BLaER1 treated with 17β-estradiol and CSF1 and Interleukin-3, amounts not matched to agents 10 nM and 100 nM (cell line): ENCODE results near the gene TXK.

Experiments
- H3K27ac ChIP-seq, 11 experiments: shearing (Covaris generic); formaldehyde crosslinking; 2 replicates each; pipeline ENCODE4 v1.8.1; 2022
- H3K27me3 ChIP-seq, 11 experiments: shearing (Covaris generic); formaldehyde crosslinking; 2 replicates each; pipeline ENCODE4 v1.8.1; 2022
- H3K36me3 ChIP-seq, 11 experiments: shearing (Covaris generic); formaldehyde crosslinking; 2 replicates each; pipeline ENCODE4 v1.8.1; 2022
- H3K4me1 ChIP-seq, 10 experiments: shearing (Covaris generic); formaldehyde crosslinking; 2 replicates each; pipeline ENCODE4 v1.8.1; 2022
- H3K4me2 ChIP-seq, 11 experiments: shearing (Covaris generic); formaldehyde crosslinking; 2 replicates each; pipeline ENCODE4 v1.8.1; 2022
- H3K4me3 ChIP-seq, 10 experiments: shearing (Covaris generic); formaldehyde crosslinking; 2 replicates each; pipeline ENCODE4 v1.8.1; 2022
- H3K9ac ChIP-seq, 11 experiments: shearing (Covaris generic); formaldehyde crosslinking; 2 replicates each; pipeline ENCODE4 v1.8.1; 2022
- H3K9me3 ChIP-seq, 11 experiments: shearing (Covaris generic); formaldehyde crosslinking; replicated peaks in 1 of 11; 2 replicates each; pipeline ENCODE4 v1.8.1; 2022
- H4K20me1 ChIP-seq, 11 experiments: shearing (Covaris generic); formaldehyde crosslinking; 2 replicates each; pipeline ENCODE4 v1.8.1; 2022
- Cebpa-rat ChIP-seq, 11 experiments: shearing (Covaris generic); IDR thresholded peaks; 2 replicates each; pipeline ENCODE4 v1.8.1; 2022

The TXK gene

DNA sequence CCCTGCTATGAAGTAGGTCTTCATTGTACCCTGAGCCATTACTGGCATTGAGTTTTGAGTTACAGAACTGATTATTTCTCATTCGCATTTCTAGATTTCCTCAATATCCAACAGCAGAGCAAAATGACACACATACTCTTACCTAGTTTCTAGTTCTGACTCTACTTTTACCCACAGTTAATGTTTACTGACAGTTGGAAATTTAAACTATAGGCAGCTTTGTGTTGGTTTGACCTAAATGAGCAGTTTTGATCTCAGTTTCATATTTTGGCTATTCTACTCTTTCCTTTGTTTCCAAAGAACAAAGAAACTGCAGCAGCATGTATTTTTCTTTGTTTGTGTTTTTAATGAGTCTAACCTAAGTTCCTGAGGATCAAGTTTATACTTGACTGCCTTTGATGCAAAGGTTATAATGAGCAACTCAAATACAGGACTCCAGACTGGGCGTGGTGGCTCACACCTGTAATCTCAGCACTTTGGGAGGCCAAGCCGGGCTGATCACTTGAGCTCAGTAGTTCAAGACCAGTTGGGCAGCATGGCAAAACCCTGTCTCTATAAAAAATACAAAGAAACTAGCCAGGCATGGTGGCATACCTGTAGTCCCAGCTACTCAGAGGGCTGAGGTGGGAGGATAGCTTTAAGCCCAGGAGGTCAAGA is 30.4 kb downstream of the TXK start:
- Histone ChIP-seq H3K4me1 (no peaks in the 10 kb centered on the region), H3K36me3 (peaks cover 0 to 12% (median 3%) of the 10 kb centered on the region in 11 experiments; a peak in 6 of 22 replicates), H3K4me2 (no peak overlapping the region), H3K9me3 (no peaks in the 10 kb centered on the region), H4K20me1 (no peaks in the 10 kb centered on the region), H3K27ac (no peak overlapping the region), H3K27me3 (no peaks in the 10 kb centered on the region), H3K9ac (no peak overlapping the region), H3K4me3 (no peak overlapping the region)
- TF ChIP-seq Cebpa-rat (IDR thresholded peaks at IDR 0.05) = no peak

DNA sequence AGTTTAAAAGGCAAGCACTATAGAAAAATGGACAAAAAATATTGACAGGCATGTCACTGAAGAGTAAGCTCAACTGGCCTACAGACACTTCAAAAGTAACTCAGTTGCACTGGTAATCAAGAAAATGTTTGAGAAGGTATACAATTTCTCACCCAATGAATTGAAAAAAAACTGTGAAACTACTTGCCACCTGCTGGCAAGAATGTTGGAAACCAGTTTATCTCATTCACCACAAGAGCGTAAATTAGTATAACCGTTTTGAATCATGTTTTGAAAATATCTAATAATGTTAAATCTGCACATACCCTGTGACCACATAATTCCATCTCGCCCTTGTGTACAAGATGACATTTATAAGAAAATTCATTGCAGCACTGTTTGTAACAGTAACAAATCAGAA is 31.7 kb downstream of the TXK start:
- Histone ChIP-seq H3K27ac (no peak overlapping the region), H3K4me3 (no peak overlapping the region), H3K27me3 (no peaks in the 10 kb centered on the region), H3K9me3 (no peaks in the 10 kb centered on the region), H3K9ac (no peak overlapping the region), H3K4me2 (no peak overlapping the region), H4K20me1 (no peaks in the 10 kb centered on the region), H3K4me1 (no peaks in the 10 kb centered on the region), H3K36me3 (peaks cover 0 to 13% (median 3%) of the 10 kb centered on the region in 11 experiments; a peak in 6 of 22 replicates)
- no peak for TF ChIP-seq Cebpa-rat (IDR thresholded peaks at IDR 0.05)

DNA sequence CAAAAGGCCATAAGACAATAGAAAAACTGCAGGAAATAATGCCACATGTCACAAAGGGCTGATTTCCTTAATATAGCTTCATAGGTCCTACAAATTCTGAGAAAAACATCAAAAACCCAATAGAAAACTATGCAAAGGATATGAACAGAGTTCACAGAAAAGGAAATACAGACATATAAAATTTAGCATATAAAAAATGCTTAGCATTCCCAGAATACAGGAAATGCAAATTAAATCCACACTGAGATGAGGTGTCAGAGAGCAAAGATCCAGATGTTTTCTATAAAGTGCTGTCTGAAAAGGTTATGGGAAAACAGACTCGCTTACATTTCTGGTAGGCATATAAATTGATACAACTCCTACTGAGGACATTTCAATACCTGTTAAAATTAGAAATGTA is 33.8 kb downstream of the TXK start:
- Histone ChIP-seq H3K4me3 (no peak overlapping the region), H3K4me2 (no peak overlapping the region), H3K27me3 (no peaks in the 10 kb centered on the region), H4K20me1 (no peaks in the 10 kb centered on the region), H3K4me1 (no peaks in the 10 kb centered on the region), H3K27ac (no peak overlapping the region), H3K9me3 (no peaks in the 10 kb centered on the region), H3K36me3 (peaks cover 0 to 13% (median 3%) of the 10 kb centered on the region in 11 experiments; a peak in 6 of 22 replicates), H3K9ac (no peak overlapping the region)
- TF ChIP-seq Cebpa-rat (IDR thresholded peaks at IDR 0.05) = no peak

DNA sequence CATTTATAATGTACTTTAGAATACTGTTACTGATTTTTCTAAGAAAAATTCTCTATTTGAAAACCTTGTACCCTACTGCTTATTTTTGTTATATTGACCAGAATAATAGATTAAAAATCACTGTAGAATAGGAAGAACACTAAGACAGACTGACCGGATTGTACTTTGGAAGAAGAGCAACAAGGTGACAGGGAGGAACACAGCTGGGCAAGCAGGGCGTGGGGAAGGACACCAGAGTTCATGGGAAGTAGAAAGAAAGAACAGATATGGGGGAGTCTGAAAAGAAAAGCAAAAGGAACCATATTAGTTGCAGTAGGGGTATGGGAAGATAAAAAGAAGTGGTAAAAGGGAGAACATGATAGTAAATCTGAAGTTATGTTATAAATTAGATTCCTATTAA is 38.6 kb downstream of the TXK start:
- no peak overlapping the region for H3K9ac ChIP-seq
- H4K20me1 ChIP-seq = no peaks in the 10 kb centered on the region
- no peaks in the 10 kb centered on the region for H3K9me3 ChIP-seq
- H3K4me3 ChIP-seq = no peak overlapping the region
- H3K27ac ChIP-seq = no peak overlapping the region
- H3K36me3 ChIP-seq = peaks cover 0 to 7% (median 0%) of the 10 kb centered on the region in 11 experiments; a peak in 4 of 22 replicates
- TF ChIP-seq Cebpa-rat (IDR thresholded peaks at IDR 0.05) = no peak
- no peaks in the 10 kb centered on the region for H3K27me3 ChIP-seq
- no peaks in the 10 kb centered on the region for H3K4me1 ChIP-seq
- H3K4me2 ChIP-seq = no peak overlapping the region

DNA sequence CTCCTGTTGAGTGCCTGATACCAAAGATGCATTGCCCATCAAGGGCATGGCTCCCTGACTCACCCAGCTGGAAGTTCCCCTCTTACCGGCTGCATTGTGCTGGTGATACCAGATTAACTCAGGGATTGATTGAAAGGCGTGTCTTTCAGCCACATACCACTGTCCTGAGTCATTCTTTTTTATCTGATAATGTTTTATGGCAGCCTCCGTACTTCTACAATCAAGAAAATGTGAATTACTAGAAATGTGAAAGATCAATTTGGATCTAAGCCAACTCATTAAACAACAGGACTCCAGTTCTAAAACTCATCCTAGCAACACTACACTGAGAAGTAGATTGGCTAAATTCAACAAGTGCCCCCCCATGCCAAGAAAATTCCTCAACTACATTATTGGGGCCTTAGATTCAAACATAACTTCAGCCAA is 40.0 kb downstream of the TXK start:
- no peaks in the 10 kb centered on the region for H3K27me3 ChIP-seq
- TF ChIP-seq Cebpa-rat (IDR thresholded peaks at IDR 0.05) = no peak
- no peak overlapping the region for H3K4me3 ChIP-seq
- H3K27ac ChIP-seq = no peak overlapping the region
- H3K36me3 ChIP-seq = peaks cover 0 to 7% (median 0%) of the 10 kb centered on the region in 11 experiments; a peak in 4 of 22 replicates
- H3K9me3 ChIP-seq = no peaks in the 10 kb centered on the region
- H4K20me1 ChIP-seq = no peaks in the 10 kb centered on the region
- no peak overlapping the region for H3K4me2 ChIP-seq
- H3K9ac ChIP-seq = no peak overlapping the region
- H3K4me1 ChIP-seq = no peaks in the 10 kb centered on the region

DNA sequence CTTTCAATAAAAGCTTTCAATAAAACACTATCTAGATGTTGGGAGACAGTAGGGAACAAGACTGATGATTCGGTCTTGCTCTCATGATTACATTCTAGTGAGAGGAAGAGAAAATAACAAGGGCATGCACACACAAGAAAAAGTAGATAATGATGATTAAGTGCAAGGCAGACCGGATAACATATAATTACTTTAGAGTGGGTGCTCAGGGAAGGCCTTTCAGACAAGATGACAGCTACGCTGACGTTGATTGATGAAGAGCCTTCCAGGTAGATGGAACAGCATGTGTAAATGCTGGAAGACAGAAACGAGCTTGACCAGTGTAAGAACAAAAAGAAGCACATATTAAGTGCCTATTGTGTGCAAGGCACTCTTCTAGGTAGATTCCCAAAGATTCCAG is 43.4 kb downstream of the TXK start:
- no peaks in the 10 kb centered on the region for H3K9me3 ChIP-seq
- H3K4me1 ChIP-seq = no peaks in the 10 kb centered on the region
- no peaks in the 10 kb centered on the region for H3K27me3 ChIP-seq
- H3K4me3 ChIP-seq = no peak overlapping the region
- H4K20me1 ChIP-seq = no peaks in the 10 kb centered on the region; a peak in 1 of 22 replicates
- no peak overlapping the region for H3K27ac ChIP-seq
- no peak for TF ChIP-seq Cebpa-rat (IDR thresholded peaks at IDR 0.05)
- H3K36me3 ChIP-seq = peaks cover 0 to 14% (median 0%) of the 10 kb centered on the region in 11 experiments; a peak in 10 of 22 replicates
- H3K9ac ChIP-seq = no peak overlapping the region
- no peak overlapping the region for H3K4me2 ChIP-seq

DNA sequence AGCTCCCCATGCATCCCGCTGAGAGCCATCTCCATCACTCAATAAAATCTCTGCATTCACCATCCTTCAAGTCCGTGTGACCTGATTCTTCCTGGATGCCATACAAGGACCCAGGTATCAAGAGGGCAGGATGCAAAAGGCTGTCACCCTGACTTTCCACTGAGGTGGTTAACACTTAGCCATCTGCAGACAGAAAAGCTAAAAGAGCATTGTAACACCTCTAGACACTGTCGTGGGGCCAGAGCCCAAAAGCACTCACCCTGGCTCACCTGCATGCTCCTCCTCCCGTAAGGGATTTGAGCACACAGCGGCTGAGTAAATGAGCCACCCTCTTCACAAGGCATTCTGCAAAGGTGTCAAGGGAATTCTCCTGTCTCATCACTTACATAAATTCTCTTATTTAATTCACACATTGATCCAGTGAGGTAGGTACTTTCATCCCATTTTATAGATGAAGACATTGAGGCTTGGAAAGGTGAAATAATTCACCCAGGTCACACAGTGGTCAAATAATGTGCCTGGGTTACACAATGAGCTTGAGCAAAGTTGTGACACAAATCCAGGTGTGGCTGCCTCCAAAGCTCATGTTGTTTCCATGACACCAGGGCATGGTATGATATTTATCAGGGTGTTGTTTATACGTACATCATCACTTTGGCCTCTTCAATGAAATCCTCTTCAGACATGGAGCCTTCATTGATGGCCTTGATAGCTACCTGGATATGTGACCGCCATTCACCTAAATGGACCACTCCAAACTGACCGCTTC is 48.0 kb downstream of the TXK start:
- Histone ChIP-seq H3K4me3 (no peak overlapping the region), H3K27ac (no peak overlapping the region), H3K9ac (no peak overlapping the region), H3K4me2 (no peak overlapping the region), H3K4me1 (no peaks in the 10 kb centered on the region), H3K9me3 (no peaks in the 10 kb centered on the region), H4K20me1 (no peaks in the 10 kb centered on the region; a peak in 1 of 22 replicates), H3K27me3 (no peaks in the 10 kb centered on the region), H3K36me3 (peaks cover 0 to 12% (median 0%) of the 10 kb centered on the region in 11 experiments; a peak in 6 of 22 replicates)
- TF ChIP-seq Cebpa-rat (IDR thresholded peaks at IDR 0.05) = no peak

DNA sequence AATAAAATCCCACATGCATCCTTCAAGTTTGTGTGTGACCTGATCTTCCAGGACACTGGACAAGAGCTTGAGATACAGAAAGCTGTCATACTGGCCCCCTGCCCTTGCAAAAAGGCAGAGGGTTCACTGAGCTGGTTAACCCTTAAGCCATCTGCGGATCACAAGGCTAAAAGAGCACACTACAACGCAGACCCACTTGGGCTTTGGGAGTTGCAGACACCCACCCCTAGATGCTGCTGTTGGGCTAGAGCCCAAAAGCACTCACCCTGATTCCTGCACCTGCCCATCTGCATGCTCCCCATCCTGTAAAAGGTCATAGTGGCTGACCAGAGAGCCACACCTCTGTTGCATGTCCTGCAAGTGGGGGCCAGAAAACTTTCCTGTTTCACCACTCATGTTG is 51.1 kb downstream of the TXK start:
- Histone ChIP-seq H4K20me1 (no peaks in the 10 kb centered on the region), H3K27ac (no peak overlapping the region), H3K27me3 (no peaks in the 10 kb centered on the region), H3K9ac (no peak overlapping the region), H3K9me3 (no peaks in the 10 kb centered on the region), H3K36me3 (peaks cover 0 to 12% (median 0%) of the 10 kb centered on the region in 11 experiments; a peak in 6 of 22 replicates), H3K4me1 (no peaks in the 10 kb centered on the region), H3K4me3 (no peak overlapping the region), H3K4me2 (no peak overlapping the region)
- no peak for TF ChIP-seq Cebpa-rat (IDR thresholded peaks at IDR 0.05)

DNA sequence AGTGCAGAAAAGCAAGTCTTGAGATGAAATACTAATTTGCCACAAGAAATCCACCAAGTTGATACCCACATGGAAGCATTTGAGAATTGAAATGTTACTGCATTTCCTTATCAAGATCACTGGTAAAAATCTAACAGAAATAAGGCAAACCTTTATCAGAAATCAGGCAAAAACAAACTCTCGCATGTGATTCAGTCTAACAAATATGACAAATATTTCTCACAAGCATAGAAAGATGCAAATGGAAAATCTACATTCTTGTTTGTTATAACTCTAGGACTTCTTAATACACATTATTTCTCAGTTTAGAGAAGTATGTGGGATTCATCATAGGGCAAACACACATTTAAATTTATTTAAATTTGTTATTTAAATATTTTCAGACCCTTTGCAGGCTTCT is 52.9 kb downstream of the TXK start:
- H3K27ac ChIP-seq = no peak overlapping the region
- no peak overlapping the region for H3K9ac ChIP-seq
- H3K27me3 ChIP-seq = no peaks in the 10 kb centered on the region
- H3K9me3 ChIP-seq = no peaks in the 10 kb centered on the region
- no peak for TF ChIP-seq Cebpa-rat (IDR thresholded peaks at IDR 0.05)
- no peak overlapping the region for H3K4me3 ChIP-seq
- H3K4me1 ChIP-seq = no peaks in the 10 kb centered on the region
- no peak overlapping the region for H3K4me2 ChIP-seq
- no peaks in the 10 kb centered on the region for H4K20me1 ChIP-seq
- peaks cover 0 to 11% (median 0%) of the 10 kb centered on the region in 11 experiments; a peak in 6 of 22 replicates for H3K36me3 ChIP-seq
